Fibroblast of lung (primary cell): ENCODE measurements around the gene KIF16B. TPM values are rescaled to one million over a fixed set of nuclear protein-coding genes. Genes with fewer than 3 reads are reported as not detected.
A peak's percentile ranks its signal among the peaks of the same experiment; 100 is the strongest.

Source experiments
- DNase-seq, 2 donors: peaks; one replicate each; pipeline versions ENCODE4 v3.0.0 to v3.0.0-alpha.2; 2010; ENCODE audit warnings: low read depth in 2 of 2
- H2AFZ ChIP-seq: 2 replicates; pipeline ENCODE4 v1.5.1; 2012; ENCODE audit warnings: low read length, control low read depth, inconsistent platforms
- H3K27ac ChIP-seq: 2 replicates; pipeline ENCODE4 v1.5.1; 2011; ENCODE audit warnings: low read length, control low read depth; ENCODE audit not compliant: insufficient read depth
- H3K27me3 ChIP-seq: 2 replicates; pipeline ENCODE4 v1.5.1; 2011; ENCODE audit warnings: mild to moderate bottlenecking, low read length; ENCODE audit not compliant: control insufficient read depth, insufficient read depth
- H3K36me3 ChIP-seq: 2 replicates; pipeline ENCODE4 v1.5.1; 2011; ENCODE audit warnings: low read length; ENCODE audit not compliant: control insufficient read depth, insufficient read depth
- H3K4me1 ChIP-seq: 2 replicates; pipeline ENCODE4 v1.5.1; 2011; ENCODE audit warnings: low read length; ENCODE audit not compliant: control insufficient read depth, insufficient read depth; ENCODE audit errors: extremely low read depth
- H3K4me2 ChIP-seq: 2 replicates; pipeline ENCODE4 v1.5.1; 2011; ENCODE audit warnings: low read length, control low read depth; ENCODE audit not compliant: insufficient read depth; ENCODE audit errors: extremely low read depth
- H3K4me3 ChIP-seq, 4 experiments: fragments of 200-600 bp in 1 of 4; sonication (generic) in 1 of 4; replicated peaks in 1 of 4; 2 replicates each; pipeline ENCODE4 v1.5.1; 2011 to 2016; ENCODE audit warnings: low read length in 4 of 4, low read depth in 3 of 4, mild to moderate bottlenecking in 3 of 4, control low read depth in 2 of 4, inconsistent platforms in 1 of 4, mixed read lengths in 1 of 4; ENCODE audit not compliant: insufficient read depth in 1 of 4; ENCODE audit errors: control extremely low read depth in 1 of 4
- H3K79me2 ChIP-seq: 2 replicates; pipeline ENCODE4 v1.5.1; 2012; ENCODE audit warnings: mild to moderate bottlenecking, low read length, inconsistent platforms; ENCODE audit not compliant: control insufficient read depth, insufficient read depth
- H3K9ac ChIP-seq: 2 replicates; pipeline ENCODE4 v1.5.1; 2011; ENCODE audit warnings: mild to moderate bottlenecking, low read length, control low read depth; ENCODE audit not compliant: insufficient read depth
- H3K9me3 ChIP-seq: 2 replicates; pipeline ENCODE4 v1.5.1; 2012; ENCODE audit warnings: low read depth, low read length; ENCODE audit not compliant: control insufficient read depth, insufficient read depth
- H4K20me1 ChIP-seq: 2 replicates; pipeline ENCODE4 v1.5.1; 2011; ENCODE audit warnings: low read length; ENCODE audit not compliant: control insufficient read depth, insufficient read depth; ENCODE audit errors: extremely low read depth
- EZH2 ChIP-seq: IDR thresholded peaks from 2 replicates; pipeline ENCODE4 v1.5.1; 2012; ENCODE audit warnings: low read length, control low read depth, mild to moderate bottlenecking; ENCODE audit errors: missing control alignments
- polyA plus RNA-seq, 2 donors: library from polyadenylated mRNA; depleted of rRNA in 1 of 2; stranded (reverse) in 1 of 2; unstranded in 1 of 2; fragments of >200 nt; gene quantifications; 2 replicates each; pipeline ENCODE4 v1.2.1, GENCODE V29; 2011 to 2012; ENCODE audit warnings: missing spikeins in 1 of 2
- total RNA-seq: library from RNA; depleted of rRNA; stranded (reverse); fragments of >200 nt; gene quantifications from 2 replicates; pipeline ENCODE4 v1.2.1, GENCODE V29; 2014
- TF ChIP-seq, protein P1 (sequence below), 2 donors: IDR thresholded peaks in 1 of 2; conservative IDR thresholded peaks in 1 of 2; 1 replicate in 1 of 2; 2 replicates in 1 of 2; pipeline ENCODE4 v1.5.1; 2011 to 2012; ENCODE audit warnings: low read length in 2 of 2, control low read depth in 1 of 2, inconsistent platforms in 1 of 2, low read depth in 1 of 2, mild to moderate bottlenecking in 1 of 2

Gene KIF16B
- total and polyA plus RNA-seq, 2 donors (not counting 1 experiment from before 2014, with no cell fraction given), result 7.7 to 17.3 TPM

DNA sequence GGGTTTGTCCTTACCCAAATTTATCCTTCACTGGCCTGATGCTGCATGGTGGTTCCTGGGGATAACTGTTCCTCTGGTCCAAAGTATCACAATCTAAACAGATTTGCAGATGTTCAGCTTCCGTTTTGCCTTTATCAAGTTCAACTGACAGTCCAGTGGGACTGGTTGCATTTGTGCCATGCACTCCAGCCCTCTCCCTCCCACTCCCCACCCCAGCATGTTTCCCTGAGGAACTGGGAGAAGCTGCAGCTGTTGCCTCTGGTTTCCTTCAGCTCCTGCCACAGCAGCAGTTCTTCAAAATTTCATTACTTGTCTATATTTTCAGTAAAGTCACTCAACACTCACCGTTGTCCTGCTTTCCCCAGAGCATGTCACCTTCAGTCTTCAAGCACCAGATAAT lies 39.5 kb upstream of the KIF16B start:
- Histone ChIP-seq H3K27ac (no peak overlapping the region), H3K79me2 (no peaks in the 10 kb centered on the region), H3K36me3 (no peaks in the 10 kb centered on the region), H3K9me3 (no peaks in the 10 kb centered on the region), H3K9ac (no peak overlapping the region), H3K4me1 (no peaks in the 10 kb centered on the region), H3K4me3 (no peak overlapping the region), H2AFZ (no peak overlapping the region), H3K4me2 (no peak overlapping the region), H4K20me1 (no peaks in the 10 kb centered on the region), H3K27me3 (no peaks in the 10 kb centered on the region)
- DNase-seq, result peak in 1 of 2 donors; percentile 11
- TF ChIP-seq, protein P1, sequence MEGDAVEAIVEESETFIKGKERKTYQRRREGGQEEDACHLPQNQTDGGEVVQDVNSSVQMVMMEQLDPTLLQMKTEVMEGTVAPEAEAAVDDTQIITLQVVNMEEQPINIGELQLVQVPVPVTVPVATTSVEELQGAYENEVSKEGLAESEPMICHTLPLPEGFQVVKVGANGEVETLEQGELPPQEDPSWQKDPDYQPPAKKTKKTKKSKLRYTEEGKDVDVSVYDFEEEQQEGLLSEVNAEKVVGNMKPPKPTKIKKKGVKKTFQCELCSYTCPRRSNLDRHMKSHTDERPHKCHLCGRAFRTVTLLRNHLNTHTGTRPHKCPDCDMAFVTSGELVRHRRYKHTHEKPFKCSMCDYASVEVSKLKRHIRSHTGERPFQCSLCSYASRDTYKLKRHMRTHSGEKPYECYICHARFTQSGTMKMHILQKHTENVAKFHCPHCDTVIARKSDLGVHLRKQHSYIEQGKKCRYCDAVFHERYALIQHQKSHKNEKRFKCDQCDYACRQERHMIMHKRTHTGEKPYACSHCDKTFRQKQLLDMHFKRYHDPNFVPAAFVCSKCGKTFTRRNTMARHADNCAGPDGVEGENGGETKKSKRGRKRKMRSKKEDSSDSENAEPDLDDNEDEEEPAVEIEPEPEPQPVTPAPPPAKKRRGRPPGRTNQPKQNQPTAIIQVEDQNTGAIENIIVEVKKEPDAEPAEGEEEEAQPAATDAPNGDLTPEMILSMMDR (conservative IDR thresholded peaks at IDR 0.05 in 1 of 2, IDR thresholded peaks at IDR 0.05 in 1 of 2; ENCODE audit: low read depth in 1 of 2, low read length in 2 of 2), result no peak
- no peak for TF ChIP-seq EZH2

GRCh38 chr20:16611817-16612216 lies 38.6 kb upstream of the KIF16B start:
- DNase-seq, result no peak
- Histone ChIP-seq H2AFZ (no peak overlapping the region), H3K9me3 (no peaks in the 10 kb centered on the region), H3K4me3 (no peak overlapping the region), H3K4me1 (no peaks in the 10 kb centered on the region), H3K27ac (no peak overlapping the region), H4K20me1 (no peaks in the 10 kb centered on the region), H3K4me2 (no peak overlapping the region), H3K79me2 (no peaks in the 10 kb centered on the region), H3K36me3 (no peaks in the 10 kb centered on the region), H3K9ac (no peak overlapping the region), H3K27me3 (no peaks in the 10 kb centered on the region)
- TF ChIP-seq EZH2, result no peak
- TF ChIP-seq, protein P1 (conservative IDR thresholded peaks at IDR 0.05 in 1 of 2, IDR thresholded peaks at IDR 0.05 in 1 of 2; ENCODE audit: low read depth in 1 of 2, low read length in 2 of 2), result no peak

GRCh38 chr20:16609066-16609465 lies 35.8 kb upstream of the KIF16B start:
- Histone ChIP-seq H3K79me2 (no peaks in the 10 kb centered on the region), H3K4me1 (no peaks in the 10 kb centered on the region), H4K20me1 (no peaks in the 10 kb centered on the region), H3K9ac (no peak overlapping the region), H3K36me3 (no peaks in the 10 kb centered on the region), H2AFZ (no peak overlapping the region), H3K27me3 (no peaks in the 10 kb centered on the region), H3K9me3 (no peaks in the 10 kb centered on the region), H3K4me2 (no peak overlapping the region), H3K27ac (no peak overlapping the region), H3K4me3 (no peak overlapping the region)
- no peak for DNase-seq
- TF ChIP-seq, protein P1 (conservative IDR thresholded peaks at IDR 0.05 in 1 of 2, IDR thresholded peaks at IDR 0.05 in 1 of 2; ENCODE audit: low read depth in 1 of 2, low read length in 2 of 2), result no peak
- TF ChIP-seq EZH2, result no peak
